Panc1 (cell line): ENCODE results near the gene ABCA1. TPM values are rescaled to one million over a fixed set of nuclear protein-coding genes. Genes with fewer than 3 reads are reported as not detected.

Source experiments
- ATAC-seq: fragments of 200-7000 bp; cut with Tn5 transposase; 2 replicates; pipeline ENCODE4 v1.9.1; 2020; ENCODE audit warnings: mild to moderate bottlenecking, moderate library complexity
- BruUV-seq: library from RNA; stranded (reverse); fragments of 400-500 nt; replicated peaks from 2 replicates; lab custom pipeline; 2021; lab: Mats Ljungman, UMichigan
- CTCF ChIA-PET: fragments of 300-600 bp; sonication (Branson Sonifier 250); formaldehyde crosslinking; loops from one replicate; lab custom pipeline; 2022; ENCODE audit warnings: antibody characterized with exemption; lab: Charles Lee
- POLR2A ChIA-PET: fragments of 300-600 bp; sonication (Branson Sonifier 250); formaldehyde crosslinking; loops from one replicate; lab custom pipeline; 2022; ENCODE audit warnings: antibody characterized with exemption; lab: Charles Lee
- DNase-seq: peaks from one replicate; pipeline ENCODE4 v3.0.0-alpha.2; 2010; ENCODE audit warnings: low read depth, low spot score
- H3K27ac ChIP-seq: 2 replicates; pipeline ENCODE4 v1.5.1; 2011; ENCODE audit warnings: mild to moderate bottlenecking, low read length, inconsistent platforms
- H3K27me3 ChIP-seq: fragments of 200-500 bp; sonication (Bioruptor generic); 2 replicates; pipeline ENCODE4 v1.6.0; 2014; ENCODE audit warnings: low read length, inconsistent platforms; ENCODE audit not compliant: control insufficient read depth, insufficient read depth
- H3K36me3 ChIP-seq: fragments of 200-500 bp; sonication (Bioruptor generic); 2 replicates; pipeline ENCODE4 v1.5.1; 2014; ENCODE audit warnings: inconsistent platforms, mild to moderate bottlenecking, low read length, moderate library complexity; ENCODE audit not compliant: control insufficient read depth, insufficient read depth
- H3K4me1 ChIP-seq: 2 replicates; pipeline ENCODE4 v1.5.1; 2011; ENCODE audit warnings: inconsistent platforms, mild to moderate bottlenecking, low read length, moderate library complexity; ENCODE audit not compliant: control insufficient read depth, insufficient read depth
- H3K4me3 ChIP-seq, 2 experiments: 2 replicates each; pipeline ENCODE4 v1.5.1; 2011 to 2012; ENCODE audit warnings: low read depth in 2 of 2, low read length in 2 of 2, mild to moderate bottlenecking in 2 of 2, inconsistent platforms in 1 of 2, moderate library complexity in 1 of 2
- H3K9me3 ChIP-seq: fragments of 200-500 bp; sonication (Bioruptor generic); 2 replicates; pipeline ENCODE4 v1.5.1; 2014; ENCODE audit warnings: low read depth, mild to moderate bottlenecking, inconsistent platforms, low read length, moderate library complexity; ENCODE audit not compliant: control insufficient read depth, insufficient read depth
- CTCF ChIP-seq: fragments of 450-650 bp; IDR thresholded peaks from 2 replicates; pipeline ENCODE4 v1.5.1; 2017; ENCODE audit warnings: mild to moderate bottlenecking
- POLR2AphosphoS5 ChIP-seq: IDR thresholded peaks from 2 replicates; pipeline ENCODE4 v1.6.1; 2012; ENCODE audit warnings: mild to moderate bottlenecking, low read depth, low read length, moderate library complexity
- REST ChIP-seq, 2 experiments: IDR thresholded peaks; 2 replicates each; pipeline ENCODE4 v1.6.1; 2011 to 2012; ENCODE audit warnings: low read depth in 2 of 2, control low read depth in 1 of 2, low read length in 1 of 2, mild to moderate bottlenecking in 1 of 2, moderate library complexity in 1 of 2; ENCODE audit not compliant: insufficient read depth in 1 of 2
- SIN3A ChIP-seq: IDR thresholded peaks from 2 replicates; pipeline ENCODE4 v1.6.1; 2012; ENCODE audit warnings: low read depth, mild to moderate bottlenecking, low read length, moderate library complexity, borderline replicate concordance; ENCODE audit not compliant: insufficient read depth
- TCF7L2 ChIP-seq: IDR thresholded peaks from 2 replicates; pipeline ENCODE4 v1.6.1; 2011; ENCODE audit warnings: mild to moderate bottlenecking, low read depth, low read length, inconsistent platforms
- in situ Hi-C: cut with HindIII; loops from 2 replicates; pipeline ENCODE4 v1.10.0; 2016; ENCODE audit warnings: low sequenced_read_pairs, low pct_unique_long_range_greater_than_20kb
- intact Hi-C: fragments of 100-400 bp; cut with micrococcal nuclease; formaldehyde crosslinking; loops from one replicate; pipeline ENCODE4 v1.10.0; 2022; ENCODE audit not compliant: unreplicated experiment
- total RNA-seq: library from RNA; stranded (reverse); gene quantifications from one replicate; pipeline ENCODE4 v1.2.1, GENCODE V29; 2021; ENCODE audit not compliant: unreplicated experiment

Gene ABCA1
- total RNA-seq, 1 experiment from 2014 or later, result 2.6 TPM

- no peaks in the 10 kb centered on the region for H3K4me1 ChIP-seq
- no peak overlapping the region for H3K4me3 ChIP-seq
- no peak overlapping the region for H3K27ac ChIP-seq
- POLR2A ChIA-PET, result no interaction called here
- no peaks in the 10 kb centered on the region for H3K36me3 ChIP-seq
- no peak for TF ChIP-seq SIN3A
- no peak for TF ChIP-seq REST (IDR thresholded peaks at IDR 0.05; ENCODE audit: insufficient read depth in 1 of 2, low read depth in 2 of 2, low read length in 1 of 2)
- no peak for TF ChIP-seq CTCF
- TF ChIP-seq TCF7L2, result no peak
- no peak for TF ChIP-seq POLR2AphosphoS5
- in situ Hi-C loops (no loop called here), intact Hi-C loops (no loop called here)
- no peak for DNase-seq
- H3K27me3 ChIP-seq, result no peaks in the 10 kb centered on the region
- H3K9me3 ChIP-seq, result no peaks in the 10 kb centered on the region
- BruUV-seq, result no TSS peak
- no peak for ATAC-seq
- CTCF ChIA-PET, result no interaction called here
Measured at GRCh38 chr9:104774132-104774531, 153.8 kb downstream of the ABCA1 start.

- Histone ChIP-seq H3K27me3 (no peaks in the 10 kb centered on the region), H3K9me3 (no peaks in the 10 kb centered on the region), H3K4me3 (no peak overlapping the region), H3K27ac (no peak overlapping the region), H3K4me1 (no peaks in the 10 kb centered on the region), H3K36me3 (no peaks in the 10 kb centered on the region)
- intact Hi-C loops, result no loop called here
- TF ChIP-seq REST (IDR thresholded peaks at IDR 0.05; ENCODE audit: insufficient read depth in 1 of 2, low read depth in 2 of 2, low read length in 1 of 2) (no peak), SIN3A (no peak), POLR2AphosphoS5 (no peak), TCF7L2 (no peak), CTCF (no peak)
- ChIA-PET CTCF (no interaction called here), POLR2A (no interaction called here)
- ATAC-seq (no peak), DNase-seq (no peak)
- in situ Hi-C loops, result no loop called here
- BruUV-seq, result no TSS peak
Measured at GRCh38 chr9:104772714-104773510, 155.0 kb downstream of the ABCA1 start.
